DOHH2 (cell line): ENCODE data around the gene FMNL1.

Source experiments
- H3F3A ChIP-seq: fragments of 200-600 bp; sonication (generic), shearing (Covaris generic); 2 replicates; pipeline ENCODE4 v1.6.0; 2016; ENCODE audit warnings: antibody characterized with exemption, mild to moderate bottlenecking; ENCODE audit not compliant: control insufficient read depth, insufficient read depth
- H3K27ac ChIP-seq: fragments of 200-600 bp; sonication (generic); 2 replicates; pipeline ENCODE4 v1.5.1; 2014; ENCODE audit warnings: low read depth, mild to moderate bottlenecking, low read length, moderate library complexity
- H3K27me3 ChIP-seq: fragments of 200-600 bp; sonication (generic); 2 replicates; pipeline ENCODE4 v1.6.1; 2014; ENCODE audit warnings: mild to moderate bottlenecking, low read length, mixed read lengths; ENCODE audit not compliant: control insufficient read depth
- H3K36me3 ChIP-seq: fragments of 200-600 bp; sonication (generic); 2 replicates; pipeline ENCODE4 v1.6.1; 2014; ENCODE audit warnings: mild to moderate bottlenecking, low read length, moderate library complexity, mixed read lengths; ENCODE audit not compliant: control insufficient read depth
- H3K4me1 ChIP-seq: fragments of 200-600 bp; sonication (generic); 2 replicates; pipeline ENCODE4 v1.6.1; 2014; ENCODE audit warnings: mild to moderate bottlenecking, low read length, mixed read lengths; ENCODE audit not compliant: control insufficient read depth
- H3K4me2 ChIP-seq: fragments of 200-600 bp; sonication (generic); 2 replicates; pipeline ENCODE4 v1.6.0; 2014; ENCODE audit warnings: mild to moderate bottlenecking, low read length, moderate library complexity
- H3K4me3 ChIP-seq: fragments of 200-600 bp; sonication (generic); 2 replicates; pipeline ENCODE4 v1.5.1; 2014; ENCODE audit warnings: mild to moderate bottlenecking, low read length, mixed read lengths
- H3K79me2 ChIP-seq: fragments of 200-600 bp; sonication (generic); 2 replicates; pipeline ENCODE4 v1.6.1; 2014; ENCODE audit warnings: mild to moderate bottlenecking, low read length, mixed read lengths; ENCODE audit not compliant: control insufficient read depth
- H3K9me2 ChIP-seq: fragments of 200-600 bp; sonication (generic); replicated peaks from 2 replicates; pipeline ENCODE4 v1.6.1; 2014; ENCODE audit warnings: mild to moderate bottlenecking, low read length, mixed read lengths; ENCODE audit not compliant: control insufficient read depth
- H3K9me3 ChIP-seq: fragments of 200-600 bp; sonication (generic); 2 replicates; pipeline ENCODE4 v1.6.1; 2014; ENCODE audit warnings: antibody characterized with exemption, low read length, mixed read lengths; ENCODE audit not compliant: control insufficient read depth, insufficient read depth
- H4K20me1 ChIP-seq: fragments of 200-600 bp; sonication (generic); 2 replicates; pipeline ENCODE4 v1.6.0; 2014; ENCODE audit warnings: low read depth, mild to moderate bottlenecking, antibody characterized with exemption, low read length, moderate library complexity; ENCODE audit not compliant: control insufficient read depth, insufficient read depth
- EZH2phosphoT487 ChIP-seq: fragments of 200-600 bp; sonication (generic); IDR thresholded peaks from 2 replicates; pipeline ENCODE4 v1.6.1; 2017; ENCODE audit warnings: borderline replicate concordance, mild to moderate bottlenecking, antibody characterized with exemption, low read length, moderate library complexity, mixed read lengths
- TF ChIP-seq, protein P1 (sequence below): fragments of 200-600 bp; sonication (generic); IDR thresholded peaks from one replicate; pipeline ENCODE4 v1.5.1; 2014; ENCODE audit warnings: antibody characterized with exemption, mild to moderate bottlenecking, low read depth, low read length; ENCODE audit not compliant: poor library complexity, severe bottlenecking

Gene FMNL1

DNA sequence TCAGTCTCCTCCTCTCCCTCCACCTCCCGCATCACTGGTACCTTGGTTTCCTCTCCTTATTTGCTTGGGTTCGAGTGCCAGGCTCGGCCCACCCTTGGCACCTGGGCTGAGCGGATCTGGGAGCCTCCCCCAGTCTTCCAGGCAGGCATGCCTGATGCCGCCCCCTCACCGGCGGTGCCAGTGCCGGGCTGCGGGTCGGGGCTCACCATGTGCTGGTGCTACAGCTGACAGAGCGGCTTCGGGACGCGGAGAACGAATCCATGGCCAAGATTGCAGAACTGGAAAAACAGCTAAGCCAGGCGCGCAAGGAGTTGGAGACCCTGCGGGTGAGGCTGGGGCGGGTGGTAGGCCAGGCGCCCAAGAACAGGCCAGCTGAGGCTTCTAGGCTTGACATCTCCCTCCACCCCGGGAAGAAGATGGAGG, 19.2 kb downstream of the FMNL1 start:
- H3K36me3 ChIP-seq: peaks cover 50% of the 10 kb centered on the region
- H3F3A ChIP-seq: no peaks in the 10 kb centered on the region
- no peak overlapping the region for H3K4me2 ChIP-seq

DNA sequence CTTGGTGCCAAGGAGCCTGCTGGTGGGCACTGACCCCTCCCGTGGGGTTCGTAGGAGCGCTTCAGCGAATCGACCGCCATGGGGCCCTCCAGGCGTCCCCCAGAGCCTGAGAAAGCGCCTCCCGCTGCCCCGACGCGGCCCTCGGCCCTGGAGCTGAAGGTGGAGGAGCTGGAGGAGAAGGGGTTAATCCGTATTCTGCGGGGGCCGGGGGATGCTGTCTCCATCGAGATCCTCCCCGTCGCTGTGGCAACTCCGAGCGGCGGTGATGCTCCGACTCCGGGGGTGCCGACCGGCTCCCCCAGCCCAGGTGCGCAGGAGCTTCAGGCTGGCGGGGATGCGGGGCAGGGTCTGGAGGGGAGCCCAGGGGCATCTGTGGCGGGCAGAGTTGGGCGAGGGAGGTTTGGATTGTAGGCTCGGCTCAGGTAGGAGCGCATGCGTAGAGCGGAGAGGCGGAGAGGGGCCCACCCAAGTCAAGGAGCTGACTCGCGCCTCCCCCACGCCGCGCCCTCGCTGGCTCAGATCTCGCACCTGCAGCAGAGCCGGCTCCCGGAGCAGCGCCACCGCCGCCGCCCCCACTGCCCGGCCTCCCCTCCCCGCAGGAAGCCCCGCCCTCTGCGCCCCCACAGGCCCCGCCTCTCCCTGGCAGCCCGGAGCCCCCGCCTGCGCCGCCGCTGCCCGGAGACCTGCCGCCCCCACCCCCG, 19.8 kb downstream of the FMNL1 start:
- Histone ChIP-seq H3K79me2 (peaks cover 2% of the 10 kb centered on the region; the same call in 1 of the 2 replicates), H3K36me3 (peaks cover 51% of the 10 kb centered on the region), H4K20me1 (peaks cover 3% of the 10 kb centered on the region; the same call in 1 of the 2 replicates)

More for the DNA sequence above, 19.2 kb downstream of the FMNL1 start:
- H3K79me2 ChIP-seq: no peaks in the 10 kb centered on the region
- no peaks in the 10 kb centered on the region for H3K4me1 ChIP-seq
- H3K4me3 ChIP-seq: no peak overlapping the region
- H3K27ac ChIP-seq: no peak overlapping the region
- H3K9me2 ChIP-seq: no peaks in the 10 kb centered on the region
- H3K27me3 ChIP-seq: no peaks in the 10 kb centered on the region
- no peaks in the 10 kb centered on the region for H3K9me3 ChIP-seq
- peaks cover 3% of the 10 kb centered on the region; the same call in 1 of the 2 replicates for H4K20me1 ChIP-seq
- TF ChIP-seq, protein P1, sequence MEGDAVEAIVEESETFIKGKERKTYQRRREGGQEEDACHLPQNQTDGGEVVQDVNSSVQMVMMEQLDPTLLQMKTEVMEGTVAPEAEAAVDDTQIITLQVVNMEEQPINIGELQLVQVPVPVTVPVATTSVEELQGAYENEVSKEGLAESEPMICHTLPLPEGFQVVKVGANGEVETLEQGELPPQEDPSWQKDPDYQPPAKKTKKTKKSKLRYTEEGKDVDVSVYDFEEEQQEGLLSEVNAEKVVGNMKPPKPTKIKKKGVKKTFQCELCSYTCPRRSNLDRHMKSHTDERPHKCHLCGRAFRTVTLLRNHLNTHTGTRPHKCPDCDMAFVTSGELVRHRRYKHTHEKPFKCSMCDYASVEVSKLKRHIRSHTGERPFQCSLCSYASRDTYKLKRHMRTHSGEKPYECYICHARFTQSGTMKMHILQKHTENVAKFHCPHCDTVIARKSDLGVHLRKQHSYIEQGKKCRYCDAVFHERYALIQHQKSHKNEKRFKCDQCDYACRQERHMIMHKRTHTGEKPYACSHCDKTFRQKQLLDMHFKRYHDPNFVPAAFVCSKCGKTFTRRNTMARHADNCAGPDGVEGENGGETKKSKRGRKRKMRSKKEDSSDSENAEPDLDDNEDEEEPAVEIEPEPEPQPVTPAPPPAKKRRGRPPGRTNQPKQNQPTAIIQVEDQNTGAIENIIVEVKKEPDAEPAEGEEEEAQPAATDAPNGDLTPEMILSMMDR: no peak
- no peak for TF ChIP-seq EZH2phosphoT487

DNA sequence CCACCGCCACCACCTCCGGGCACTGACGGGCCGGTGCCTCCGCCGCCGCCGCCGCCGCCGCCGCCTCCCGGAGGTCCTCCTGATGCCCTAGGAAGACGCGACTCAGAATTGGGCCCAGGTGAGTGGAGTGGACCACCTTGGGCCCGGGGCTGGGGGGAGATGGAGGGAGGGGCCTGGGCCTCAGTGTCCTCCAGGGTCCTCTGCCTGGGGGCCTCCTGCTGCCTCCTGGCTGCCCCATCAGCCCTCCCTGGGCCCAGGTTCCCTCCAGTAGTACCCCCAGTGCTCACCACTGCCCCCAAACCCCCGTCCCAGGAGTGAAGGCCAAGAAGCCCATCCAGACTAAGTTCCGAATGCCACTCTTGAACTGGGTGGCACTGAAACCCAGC, 20.3 kb downstream of the FMNL1 start:
- Histone ChIP-seq H3K9me3 (no peaks in the 10 kb centered on the region), H3K4me3 (no peak overlapping the region), H3K4me1 (peaks cover 7% of the 10 kb centered on the region), H3K27me3 (no peaks in the 10 kb centered on the region), H4K20me1 (peaks cover 3% of the 10 kb centered on the region; the same call in 1 of the 2 replicates), H3K4me2 (no peak overlapping the region), H3K36me3 (peaks cover 54% of the 10 kb centered on the region), H3K79me2 (peaks cover 6% of the 10 kb centered on the region; the same call in 1 of the 2 replicates), H3K27ac (no peak overlapping the region), H3F3A (no peaks in the 10 kb centered on the region), H3K9me2 (no peaks in the 10 kb centered on the region)
- TF ChIP-seq EZH2phosphoT487: no peak
- TF ChIP-seq, protein P1: no peak

More for the DNA sequence above, 19.8 kb downstream of the FMNL1 start:
- Histone ChIP-seq H3K9me3 (no peaks in the 10 kb centered on the region), H3K27me3 (no peaks in the 10 kb centered on the region), H3K4me1 (peaks cover 2% of the 10 kb centered on the region), H3K4me2 (no peak overlapping the region), H3K9me2 (no peaks in the 10 kb centered on the region), H3K4me3 (no peak overlapping the region), H3F3A (no peaks in the 10 kb centered on the region), H3K27ac (no peak overlapping the region)
- no peak for TF ChIP-seq EZH2phosphoT487
- TF ChIP-seq, protein P1: no peak
